Neuronal stem cell (in vitro differentiated cells): ENCODE measurements around the gene BCKDHB.

ENCODE experiments used
- DNase-seq: peaks from one replicate; pipeline ENCODE4 v3.0.0-alpha.2; 2013; ENCODE audit warnings: low spot score
- H2AFZ ChIP-seq: one replicate; pipeline ENCODE4 v1.6.1; 2013; ENCODE audit warnings: mild to moderate bottlenecking, low read length, inconsistent platforms
- H2AK5ac ChIP-seq: 2 replicates; pipeline ENCODE4 v1.6.1; 2013; ENCODE audit warnings: low read depth, mild to moderate bottlenecking, inconsistent platforms, low read length, moderate library complexity, mixed read lengths
- H2BK120ac ChIP-seq: 2 replicates; pipeline ENCODE4 v1.6.1; 2013; ENCODE audit warnings: low read depth, mild to moderate bottlenecking, inconsistent platforms, low read length, moderate library complexity, mixed read lengths
- H2BK12ac ChIP-seq: one replicate; pipeline ENCODE4 v1.6.1; 2013; ENCODE audit warnings: low read length, inconsistent platforms
- H2BK15ac ChIP-seq: 2 replicates; pipeline ENCODE4 v1.6.1; 2013; ENCODE audit warnings: mild to moderate bottlenecking, low read length, inconsistent platforms, mixed read lengths
- H2BK5ac ChIP-seq: one replicate; pipeline ENCODE4 v1.6.1; 2013; ENCODE audit warnings: inconsistent platforms, mild to moderate bottlenecking, low read length, moderate library complexity
- H3K14ac ChIP-seq: one replicate; pipeline ENCODE4 v1.6.1; 2013; ENCODE audit warnings: low read length, inconsistent platforms
- H3K18ac ChIP-seq: 2 replicates; pipeline ENCODE4 v1.6.1; 2013; ENCODE audit warnings: low read length, inconsistent platforms
- H3K23ac ChIP-seq: 2 replicates; pipeline ENCODE4 v1.6.1; 2013; ENCODE audit warnings: low read depth, mild to moderate bottlenecking, mixed read lengths, low read length, inconsistent platforms; ENCODE audit not compliant: poor library complexity
- H3K27ac ChIP-seq: replicated peaks from 3 replicates; pipeline ENCODE4 v1.5.1; 2013; ENCODE audit warnings: low read length, inconsistent platforms
- H3K27me3 ChIP-seq, 3 experiments: 2 replicates each; pipeline ENCODE4 v1.6.1; 2013; ENCODE audit warnings: low read length in 3 of 3, mild to moderate bottlenecking in 2 of 3, inconsistent platforms in 1 of 3, low read depth in 1 of 3, mixed read lengths in 1 of 3, moderate library complexity in 1 of 3; ENCODE audit not compliant: control insufficient read depth in 3 of 3, insufficient read depth in 3 of 3
- H3K36me3 ChIP-seq, 2 donors: replicated peaks in 1 of 2; 2 replicates each; pipeline ENCODE4 v1.6.1; 2013; ENCODE audit warnings: low read length in 2 of 2; ENCODE audit not compliant: control insufficient read depth in 2 of 2, insufficient read depth in 2 of 2
- H3K4ac ChIP-seq: 2 replicates; pipeline ENCODE4 v1.6.1; 2013; ENCODE audit warnings: inconsistent platforms, mild to moderate bottlenecking, low read length, moderate library complexity
- H3K4me1 ChIP-seq, 2 donors: 1 replicate in 1 of 2; 2 replicates in 1 of 2; pipeline ENCODE4 v1.6.1; 2013; ENCODE audit warnings: low read length in 2 of 2, low read depth in 1 of 2; ENCODE audit not compliant: control insufficient read depth in 2 of 2, insufficient read depth in 1 of 2
- H3K4me2 ChIP-seq: one replicate; pipeline ENCODE4 v1.6.1; 2013; ENCODE audit warnings: mild to moderate bottlenecking, low read length, inconsistent platforms; ENCODE audit not compliant: insufficient read depth, poor library complexity, severe bottlenecking
- H3K4me3 ChIP-seq, 2 donors: 2 replicates each; pipeline ENCODE4 v1.5.1; 2013; ENCODE audit warnings: low read length in 2 of 2, mild to moderate bottlenecking in 2 of 2, inconsistent platforms in 1 of 2, moderate library complexity in 1 of 2
- H3K79me1 ChIP-seq: one replicate; pipeline ENCODE4 v1.6.1; 2013; ENCODE audit warnings: low read depth, mild to moderate bottlenecking, inconsistent platforms, low read length, moderate library complexity
- H3K9ac ChIP-seq: one replicate; pipeline ENCODE4 v1.6.1; 2013; ENCODE audit warnings: mild to moderate bottlenecking, low read depth, low read length, inconsistent platforms; ENCODE audit not compliant: poor library complexity
- H3K9me3 ChIP-seq, 2 donors: replicated peaks in 1 of 2; 2 replicates each; pipeline versions ENCODE3 to v1.6.1; 2013; ENCODE audit warnings: low read length in 2 of 2, mild to moderate bottlenecking in 2 of 2, inconsistent platforms in 1 of 2, low read depth in 1 of 2, mixed read lengths in 1 of 2, moderate library complexity in 1 of 2; ENCODE audit not compliant: control insufficient read depth in 2 of 2, insufficient read depth in 1 of 2
- H4K8ac ChIP-seq: one replicate; pipeline ENCODE4 v1.6.1; 2013; ENCODE audit warnings: low read depth, mild to moderate bottlenecking, inconsistent platforms, low read length, moderate library complexity
- H4K91ac ChIP-seq: one replicate; pipeline ENCODE4 v1.6.1; 2013; ENCODE audit warnings: low read length, low read depth, mild to moderate bottlenecking, inconsistent platforms; ENCODE audit not compliant: poor library complexity
- WGBS, 2 donors: extraction: QIAGEN DNeasy Blood & Tissue Kit; methylation state at CpG; one replicate each; pipeline ENCODE4 v1.1.7; 2013; ENCODE audit warnings: missing lambda C conversion rate in 2 of 2, mixed read lengths in 1 of 2; ENCODE audit not compliant: insufficient read length in 2 of 2, insufficient replicate concordance in 1 of 2; ENCODE audit errors: extremely low coverage in 2 of 2; 5-methylcytosine and 5-hydroxymethylcytosine counted together

BCKDHB gene

GRCh38 chr6:80145509-80145908 is 39.0 kb downstream of the BCKDHB start:
- H3K36me3 ChIP-seq, result peaks cover 2 to 9% of the 10 kb centered on the region in 2 donors
- no peak overlapping the region for H2AK5ac ChIP-seq
- no peak overlapping the region for H2BK12ac ChIP-seq
- H3K27ac ChIP-seq, result no peak overlapping the region
- no peak overlapping the region for H2BK120ac ChIP-seq
- H2BK15ac ChIP-seq, result no peak overlapping the region
- H3K14ac ChIP-seq, result no peak overlapping the region
- H3K4me3 ChIP-seq, result no peak overlapping the region
- H3K27me3 ChIP-seq, result no peaks in the 10 kb centered on the region
- H4K91ac ChIP-seq, result no peak overlapping the region
- no peak overlapping the region for H2BK5ac ChIP-seq
- H3K23ac ChIP-seq, result no peak overlapping the region
- no peak overlapping the region for H3K4me2 ChIP-seq
- DNase-seq, result no peak
- no peaks in the 10 kb centered on the region for H3K9me3 ChIP-seq
- H3K18ac ChIP-seq, result no peak overlapping the region
- peaks cover 0 to 1% of the 10 kb centered on the region in 2 donors for H3K4me1 ChIP-seq
- no peak overlapping the region for H3K9ac ChIP-seq
- H3K4ac ChIP-seq, result no peak overlapping the region
- H2AFZ ChIP-seq, result no peak overlapping the region
- no peak overlapping the region for H4K8ac ChIP-seq
- H3K79me1 ChIP-seq, result no peaks in the 10 kb centered on the region

GRCh38 chr6:80145921-80146320 is 39.5 kb downstream of the BCKDHB start:
- no peak overlapping the region for H3K18ac ChIP-seq
- no peak overlapping the region for H3K4ac ChIP-seq
- no peak overlapping the region for H2BK12ac ChIP-seq
- no peak overlapping the region for H4K91ac ChIP-seq
- no peak overlapping the region for H3K9ac ChIP-seq
- no peak overlapping the region for H4K8ac ChIP-seq
- H2AFZ ChIP-seq, result no peak overlapping the region
- no peak overlapping the region for H3K27ac ChIP-seq
- H3K4me2 ChIP-seq, result no peak overlapping the region
- no peak for DNase-seq
- no peaks in the 10 kb centered on the region for H3K27me3 ChIP-seq
- peaks cover 2 to 9% of the 10 kb centered on the region in 2 donors for H3K36me3 ChIP-seq
- no peak overlapping the region for H3K23ac ChIP-seq
- no peak overlapping the region for H3K14ac ChIP-seq
- H2BK15ac ChIP-seq, result no peak overlapping the region
- H3K4me3 ChIP-seq, result no peak overlapping the region
- H3K4me1 ChIP-seq, result peaks cover 0 to 1% of the 10 kb centered on the region in 2 donors
- no peak overlapping the region for H2BK5ac ChIP-seq
- no peak overlapping the region for H2AK5ac ChIP-seq
- H2BK120ac ChIP-seq, result no peak overlapping the region
- H3K79me1 ChIP-seq, result no peaks in the 10 kb centered on the region
- WGBS, 2 donors, result no CpG with 5 or more reads among the region's 1 CpG
- no peaks in the 10 kb centered on the region for H3K9me3 ChIP-seq

GRCh38 chr6:80148220-80148619 is 41.7 kb downstream of the BCKDHB start:
- no peak overlapping the region for H2BK120ac ChIP-seq
- no peak overlapping the region for H3K23ac ChIP-seq
- no peak overlapping the region for H3K4ac ChIP-seq
- no CpG with 5 or more reads among the region's 1 CpG for WGBS, 2 donors
- no peak overlapping the region for H3K4me3 ChIP-seq
- no peak overlapping the region for H4K8ac ChIP-seq
- H3K36me3 ChIP-seq, result peaks cover 2 to 9% of the 10 kb centered on the region in 2 donors
- H3K9me3 ChIP-seq, result no peaks in the 10 kb centered on the region
- H3K9ac ChIP-seq, result no peak overlapping the region
- no peaks in the 10 kb centered on the region for H3K79me1 ChIP-seq
- no peak overlapping the region for H2BK12ac ChIP-seq
- no peak overlapping the region for H2BK5ac ChIP-seq
- H3K18ac ChIP-seq, result no peak overlapping the region
- no peak overlapping the region for H2AK5ac ChIP-seq
- H3K14ac ChIP-seq, result no peak overlapping the region
- H3K27ac ChIP-seq, result no peak overlapping the region
- no peak overlapping the region for H3K4me2 ChIP-seq
- H2AFZ ChIP-seq, result no peak overlapping the region
- no peak for DNase-seq
- no peaks in the 10 kb centered on the region for H3K27me3 ChIP-seq
- H2BK15ac ChIP-seq, result no peak overlapping the region
- H3K4me1 ChIP-seq, result peaks cover 0 to 7% of the 10 kb centered on the region in 2 donors
- H4K91ac ChIP-seq, result no peak overlapping the region

GRCh38 chr6:80151635-80152034 is 45.2 kb downstream of the BCKDHB start:
- peaks cover 0 to 7% of the 10 kb centered on the region in 2 donors for H3K4me1 ChIP-seq
- H2AFZ ChIP-seq, result no peak overlapping the region
- H3K27ac ChIP-seq, result no peak overlapping the region
- H3K4me2 ChIP-seq, result no peak overlapping the region
- H3K9ac ChIP-seq, result no peak overlapping the region
- peak; percentile 30 for DNase-seq
- no peaks in the 10 kb centered on the region for H3K9me3 ChIP-seq
- no peak overlapping the region for H4K8ac ChIP-seq
- no peak overlapping the region for H2BK120ac ChIP-seq
- H2BK12ac ChIP-seq, result no peak overlapping the region
- H4K91ac ChIP-seq, result no peak overlapping the region
- no peaks in the 10 kb centered on the region for H3K79me1 ChIP-seq
- H3K27me3 ChIP-seq, result no peaks in the 10 kb centered on the region
- no peak overlapping the region for H3K4me3 ChIP-seq
- no peak overlapping the region for H2AK5ac ChIP-seq
- H2BK5ac ChIP-seq, result no peak overlapping the region
- WGBS, 2 donors, result no CpG with 5 or more reads among the region's 2 CpGs
- no peak overlapping the region for H3K14ac ChIP-seq
- H2BK15ac ChIP-seq, result no peak overlapping the region
- H3K36me3 ChIP-seq, result no peaks in the 10 kb centered on the region
- no peak overlapping the region for H3K4ac ChIP-seq
- H3K23ac ChIP-seq, result no peak overlapping the region
- H3K18ac ChIP-seq, result no peak overlapping the region
